ENCODE results near the gene SHKBP1.
A peak's percentile ranks its signal among the peaks of the same experiment; 100 is the strongest.
"Not testable (repeated sequence)": the region's sequence is repeated elsewhere in the genome, so short reads cannot be mapped to it uniquely, and the experiment has no call there.

Gene SHKBP1

GRCh38 chr19:40576585-40577451 is at the start of gene SHKBP1:
Gene SHKBP1 (plus strand): TSS chr19:40576873. CDS start chr19:40576900, 27 bp downstream.
- DNase-seq (ENCODE audit: low read depth in 3 of 3) = peak; percentile 84 to 93 (median 85)

DNA sequence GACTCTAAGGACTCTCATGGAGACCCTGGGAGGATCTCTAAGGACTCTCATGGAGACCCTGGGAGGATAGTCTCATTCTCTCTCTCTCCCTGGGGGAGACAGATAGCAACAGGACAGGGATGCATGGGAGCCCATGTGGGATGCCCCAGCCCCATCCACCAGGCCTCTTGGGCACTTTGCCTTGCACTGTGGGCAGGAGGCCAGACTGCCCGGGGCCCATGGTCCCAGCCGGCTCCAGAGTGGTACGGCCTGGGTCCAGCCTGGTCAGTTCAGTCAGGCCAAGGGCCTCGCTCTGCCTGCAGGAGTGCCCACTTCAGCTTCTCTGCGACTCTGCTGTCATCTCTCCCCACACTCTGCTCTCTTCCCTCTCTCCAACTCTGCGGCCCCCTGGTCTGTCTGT is 48.6 kb upstream of the SHKBP1 start:
- no peak for DNase-seq (ENCODE audit: low read depth in 3 of 3)

- no peak for DNase-seq (ENCODE audit: low read depth in 3 of 3)
These were observed 48.1 kb upstream of the SHKBP1 start for GRCh38 chr19:40528533-40529092.

DNA sequence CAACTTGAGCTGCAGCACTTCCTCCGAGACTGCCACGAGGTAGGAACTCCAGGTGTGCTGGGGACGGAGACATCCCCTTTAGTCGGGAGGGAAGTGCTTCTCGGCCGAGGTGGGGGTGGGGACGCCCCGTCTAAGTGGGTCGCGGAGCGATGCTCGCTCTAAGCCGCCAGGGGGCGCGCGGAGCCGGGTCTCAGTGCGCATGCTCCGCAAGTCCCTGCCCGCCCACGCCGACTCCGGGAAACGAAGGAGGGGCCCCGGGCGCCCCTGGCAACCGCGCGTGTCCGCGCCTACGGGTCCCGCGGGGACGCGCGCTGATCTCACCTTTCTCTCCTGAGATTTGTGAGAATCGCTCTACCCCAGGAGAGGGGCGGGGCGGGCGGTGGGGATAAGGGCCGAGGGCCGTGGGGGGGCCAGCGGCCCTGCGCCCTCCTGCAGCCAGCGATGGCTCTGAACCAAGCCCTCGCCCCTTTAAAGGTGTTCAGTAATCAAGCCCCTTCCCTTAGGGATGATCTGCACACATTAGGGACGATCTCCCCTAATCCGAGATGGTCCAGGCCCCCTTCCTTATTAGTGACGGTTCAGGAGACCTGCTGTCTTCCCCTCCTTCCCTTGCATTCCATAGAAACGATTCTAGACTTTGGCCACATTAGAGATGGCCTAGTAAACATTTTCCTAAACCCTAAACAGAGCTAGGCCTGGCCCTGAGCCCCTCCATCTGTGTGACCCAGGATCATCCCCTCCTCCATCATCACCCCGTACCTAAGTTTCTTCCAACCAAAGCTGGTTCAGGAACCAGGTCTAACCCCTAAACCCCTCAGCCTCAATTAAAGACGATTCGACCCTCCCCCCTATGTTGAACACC is 47.3 kb upstream of the SHKBP1 start:
- peak; percentile 77 to 83 (median 80) for DNase-seq (ENCODE audit: low read depth in 3 of 3)

GRCh38 chr19:40530091-40530901 is 46.4 kb upstream of the SHKBP1 start:
- DNase-seq (ENCODE audit: low read depth in 3 of 3) = no peak

GRCh38 chr19:40533508-40533907 is 43.2 kb upstream of the SHKBP1 start:
- no peak for DNase-seq (ENCODE audit: low read depth in 3 of 3)

DNA sequence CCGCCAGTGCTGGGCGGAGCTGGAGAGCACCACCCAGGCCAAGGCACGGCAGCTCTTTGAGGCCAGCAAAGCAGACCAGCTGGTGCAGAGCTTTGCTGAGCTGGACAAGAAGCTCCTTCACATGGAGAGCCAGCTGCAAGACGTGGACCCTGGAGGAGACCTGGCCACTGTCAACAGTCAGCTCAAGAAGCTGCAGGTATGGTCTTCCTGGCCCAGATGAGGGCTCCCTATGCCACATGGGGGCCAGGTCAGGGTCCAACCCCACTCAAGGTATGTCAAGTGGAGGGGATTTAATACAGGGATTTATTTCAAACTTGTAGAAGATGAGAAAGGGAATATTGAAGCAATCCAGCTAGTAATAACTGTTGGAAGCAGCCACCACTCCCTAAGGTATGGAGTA is 42.5 kb upstream of the SHKBP1 start:
- DNase-seq (ENCODE audit: low read depth in 3 of 3) = no peak

DNA sequence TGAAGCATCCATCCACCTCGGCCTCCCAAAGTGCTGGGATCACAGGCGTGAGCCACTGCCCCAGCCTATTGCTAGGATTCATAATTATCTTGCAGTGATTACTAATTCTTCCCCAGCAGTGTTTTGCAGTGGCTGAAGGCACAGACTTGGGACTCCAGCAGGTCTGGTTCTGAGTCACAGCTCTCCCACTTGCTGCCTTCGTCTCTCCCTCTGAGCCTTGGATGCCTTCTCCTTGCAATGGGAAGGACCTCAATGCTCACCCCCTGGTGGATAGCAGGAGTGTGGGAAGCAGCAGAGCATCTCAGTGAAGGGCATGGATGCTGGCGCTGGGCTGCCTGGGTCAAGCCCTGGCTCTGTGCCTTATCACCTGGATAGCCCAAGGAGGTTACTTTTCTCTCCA is 37.6 kb upstream of the SHKBP1 start:
- no peak for DNase-seq (ENCODE audit: low read depth in 3 of 3)

- no peak for DNase-seq (ENCODE audit: low read depth in 3 of 3)
These were observed 34.3 kb upstream of the SHKBP1 start for GRCh38 chr19:40542202-40542859.

DNA sequence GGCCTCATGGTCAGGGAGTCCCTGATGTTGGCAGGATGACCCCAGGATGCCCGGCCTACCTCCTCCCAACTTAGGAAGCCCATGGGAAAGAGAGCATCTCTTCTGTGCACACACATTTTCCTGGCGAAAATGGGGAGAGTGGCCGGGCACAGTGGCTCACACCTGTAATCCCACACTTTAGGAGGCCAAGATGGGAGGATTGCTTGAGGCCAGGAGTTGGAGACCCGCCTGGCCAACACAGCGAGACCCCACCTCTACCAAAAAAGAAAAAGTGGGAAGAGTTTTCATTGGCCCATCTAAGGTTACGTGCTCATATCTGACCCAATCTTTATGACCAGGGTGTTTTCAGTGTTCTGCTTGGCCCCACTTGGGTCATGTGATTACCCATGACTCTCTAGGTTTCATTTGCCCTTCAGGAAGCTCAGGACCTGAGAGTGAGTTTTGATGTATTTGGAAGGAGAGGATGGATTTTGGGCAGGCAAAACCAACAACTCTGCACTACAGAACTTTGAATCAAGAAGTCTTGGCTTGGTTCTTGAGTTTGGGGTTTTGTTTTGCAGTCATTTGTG is 33.6 kb upstream of the SHKBP1 start:
- no peak for DNase-seq (ENCODE audit: low read depth in 3 of 3)

- not testable (repeated sequence) for DNase-seq (ENCODE audit: low read depth in 3 of 3)
These were observed 30.4 kb upstream of the SHKBP1 start for GRCh38 chr19:40546153-40546841.

GRCh38 chr19:40547190-40547589 is 29.5 kb upstream of the SHKBP1 start:
- not testable (repeated sequence) for DNase-seq (ENCODE audit: low read depth in 3 of 3)

DNA sequence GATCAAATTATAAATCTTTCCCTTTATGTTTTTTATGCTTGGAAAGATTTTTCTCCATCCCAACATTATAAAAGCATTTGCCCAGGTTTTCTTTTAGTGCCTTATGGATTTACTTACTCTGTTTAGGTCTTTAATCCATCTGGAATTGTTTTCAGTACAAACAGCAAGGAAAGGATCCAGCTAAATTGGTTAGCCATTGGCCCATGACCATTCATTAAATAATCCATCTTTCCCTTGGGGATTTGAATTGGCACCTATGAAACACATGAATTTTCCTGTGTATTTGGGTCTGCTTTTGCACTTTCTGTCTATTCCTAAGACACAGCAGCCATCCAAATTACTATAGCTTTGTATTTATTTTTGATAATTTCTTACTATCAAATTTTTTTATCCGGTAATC is 28.8 kb upstream of the SHKBP1 start:
- no peak for DNase-seq (ENCODE audit: low read depth in 3 of 3)

DNA sequence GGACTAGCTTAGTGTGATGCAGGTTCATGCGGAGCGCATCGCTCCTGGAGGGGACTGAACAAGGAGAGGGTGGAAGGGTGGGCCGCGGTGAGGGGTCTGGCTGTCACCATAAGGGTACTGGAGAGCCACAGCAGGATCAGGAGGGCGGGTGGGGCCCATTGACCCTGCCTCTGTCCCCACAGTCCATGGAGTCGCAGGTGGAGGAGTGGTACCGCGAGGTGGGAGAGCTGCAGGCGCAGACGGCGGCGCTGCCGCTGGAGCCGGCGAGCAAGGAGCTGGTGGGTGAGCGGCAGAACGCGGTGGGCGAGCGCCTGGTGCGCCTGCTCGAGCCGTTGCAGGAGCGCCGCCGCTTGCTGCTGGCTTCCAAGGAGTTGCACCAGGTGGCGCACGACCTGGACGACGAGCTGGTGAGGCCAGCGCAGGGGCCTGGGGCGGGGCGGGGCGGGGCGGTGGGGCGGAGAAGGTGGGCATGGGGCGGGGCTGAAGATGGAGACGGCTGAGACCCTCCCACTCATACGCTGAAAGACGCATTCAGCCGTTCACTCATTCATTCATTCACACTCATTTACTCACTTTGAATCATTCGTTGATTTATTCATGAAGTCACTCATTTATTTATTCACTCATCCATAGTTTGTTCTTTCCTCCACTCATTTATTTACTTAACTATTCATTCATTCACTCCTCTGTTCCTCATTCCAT is 27.5 kb upstream of the SHKBP1 start:
- peak; percentile 51 to 77 (median 57) for DNase-seq (ENCODE audit: low read depth in 3 of 3)

- no peak for DNase-seq (ENCODE audit: low read depth in 3 of 3)
These were observed 25.7 kb upstream of the SHKBP1 start for GRCh38 chr19:40550951-40551350.

GRCh38 chr19:40552848-40553247 is 23.8 kb upstream of the SHKBP1 start:
- no peak for DNase-seq (ENCODE audit: low read depth in 3 of 3)

DNA sequence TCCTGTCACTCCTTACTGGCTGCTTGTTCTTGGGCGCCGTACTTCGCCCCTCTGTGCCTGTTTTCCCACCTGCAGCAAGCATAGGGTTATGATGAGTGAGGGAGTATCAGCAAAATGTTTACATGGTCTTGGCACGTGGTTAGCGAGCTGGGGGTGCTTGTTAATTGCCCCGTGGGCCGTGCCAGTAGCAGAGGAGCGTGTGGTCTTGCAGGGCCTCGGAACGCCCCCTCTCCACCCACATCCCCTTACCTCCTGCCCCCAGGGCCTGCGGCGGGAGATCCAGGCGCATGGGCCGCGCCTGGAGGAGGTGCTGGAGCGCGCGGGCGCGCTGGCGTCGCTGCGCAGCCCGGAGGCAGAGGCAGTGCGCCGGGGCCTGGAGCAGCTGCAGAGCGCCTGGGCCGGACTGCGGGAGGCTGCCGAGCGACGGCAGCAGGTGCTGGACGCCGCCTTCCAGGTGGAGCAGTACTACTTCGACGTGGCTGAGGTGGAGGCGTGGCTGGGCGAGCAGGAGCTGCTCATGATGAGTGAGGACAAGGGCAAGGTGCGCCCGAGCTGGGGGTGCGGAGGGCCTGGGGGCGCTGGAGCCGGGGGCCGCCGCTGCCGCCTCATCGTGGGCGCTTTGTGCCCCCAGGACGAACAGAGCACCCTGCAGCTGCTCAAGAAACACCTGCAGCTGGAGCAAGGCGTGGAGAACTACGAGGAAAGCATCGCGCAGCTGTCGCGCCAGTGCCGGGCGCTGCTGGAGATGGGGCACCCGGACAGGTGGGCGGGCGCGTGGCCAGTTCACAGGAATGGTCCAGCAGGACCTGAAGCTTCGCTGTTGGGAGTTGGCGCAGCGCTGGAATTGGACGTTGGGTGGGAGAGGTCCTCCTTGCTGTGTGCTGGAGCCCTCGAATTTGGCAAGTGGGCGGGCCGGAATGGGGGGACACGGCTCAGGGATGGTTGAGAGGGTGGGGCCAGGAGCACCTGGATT is 22.5 kb upstream of the SHKBP1 start:
- no peak for DNase-seq (ENCODE audit: low read depth in 3 of 3)
